Activated T-cell treated with anti-CD3 and anti-CD28 coated beads for 24 hours (primary cell): ENCODE results near the gene TBC1D3B.
"Not testable (repeated sequence)": the region's sequence is repeated elsewhere in the genome, so short reads cannot be mapped to it uniquely, and the experiment has no call there.

ENCODE experiments used
- DNase-seq: peaks from one replicate; pipeline ENCODE4 v3.0.0-alpha.2; 2020; ENCODE audit warnings: low read depth

Gene TBC1D3B

DNA sequence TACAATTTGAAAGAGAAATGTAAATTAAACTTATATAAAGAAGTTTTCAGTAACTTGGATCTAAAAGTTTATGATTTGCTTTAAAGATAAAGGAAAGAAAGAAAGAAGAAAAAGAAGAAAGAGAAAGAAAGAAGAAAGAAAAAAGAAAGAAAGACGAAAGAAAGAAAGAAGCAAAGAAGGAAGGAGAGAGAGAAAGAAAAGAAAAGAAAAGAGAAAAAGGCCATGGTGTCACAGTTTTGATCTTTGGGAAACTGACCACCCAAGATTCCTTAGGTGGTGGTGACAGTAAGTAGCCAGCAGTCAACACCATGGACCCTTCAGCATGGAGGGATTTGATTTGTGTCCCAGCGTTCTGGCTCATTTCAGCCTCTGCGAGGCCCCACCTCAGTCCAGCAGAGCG is 24.7 kb upstream of the TBC1D3B start:
- not testable (repeated sequence) for DNase-seq

DNA sequence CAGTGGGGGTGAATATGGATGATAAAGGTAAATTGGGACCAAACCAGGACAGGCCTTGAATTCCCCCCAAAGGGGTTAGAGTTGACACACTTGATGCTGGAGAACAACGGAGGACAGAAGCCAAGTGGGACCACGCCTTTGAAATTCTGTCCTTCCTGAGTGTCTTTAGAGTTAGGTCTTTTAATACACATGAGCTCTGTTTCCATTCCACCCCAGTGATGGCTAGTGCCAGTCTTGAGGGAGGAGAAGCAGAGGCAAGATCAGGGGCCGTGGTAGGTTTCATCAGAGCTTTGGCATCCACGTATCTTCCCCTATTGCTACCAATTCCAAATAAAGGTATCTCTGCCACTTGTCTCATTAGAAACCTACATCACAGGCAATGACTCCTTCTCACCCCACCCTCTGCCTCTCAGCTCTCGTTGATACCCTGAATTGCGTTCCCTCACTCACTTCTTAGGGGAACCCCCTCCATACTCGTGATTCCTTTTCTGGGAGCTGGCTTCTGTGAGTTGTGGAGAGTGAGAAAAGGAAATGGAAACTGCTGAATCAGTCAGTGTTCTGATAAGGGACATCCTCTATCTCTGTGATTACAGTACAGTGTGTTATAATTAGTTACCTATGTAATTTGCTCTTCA is 22.5 kb upstream of the TBC1D3B start:
- DNase-seq = no peak

DNA sequence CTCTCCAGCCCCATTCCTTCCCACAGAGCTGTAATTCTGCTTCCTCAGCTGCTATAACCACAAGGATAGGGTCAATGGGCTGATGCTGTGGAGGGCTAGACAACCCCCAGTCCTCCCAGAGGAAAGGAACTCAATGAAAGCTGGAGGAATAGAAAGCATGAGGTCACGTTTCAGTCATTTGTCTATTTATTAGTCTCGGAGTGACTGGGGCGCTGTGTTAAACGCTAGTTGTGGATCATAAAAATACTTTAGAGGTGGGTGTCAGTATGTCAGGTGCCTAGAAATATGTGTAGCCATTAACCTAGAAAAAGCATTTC is 20.9 kb upstream of the TBC1D3B start:
- DNase-seq = no peak

DNA sequence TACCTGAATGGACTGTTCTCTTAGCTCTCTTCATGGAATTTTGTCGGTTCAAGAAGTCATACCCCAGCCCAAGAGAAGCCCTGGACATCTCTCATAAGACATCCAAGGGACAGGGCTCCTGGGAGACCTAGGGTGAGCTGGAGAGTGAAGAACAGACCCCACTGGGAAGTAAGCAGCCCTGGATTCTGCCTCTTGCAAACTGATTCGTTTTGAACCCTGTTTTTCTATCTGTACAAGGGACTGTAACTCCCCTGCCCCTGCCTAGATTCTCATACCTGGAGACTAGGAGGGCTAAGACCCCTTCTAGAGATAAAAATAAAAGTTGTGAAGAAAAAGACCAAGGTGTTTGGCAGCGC is 19.7 kb upstream of the TBC1D3B start:
- no peak for DNase-seq

DNA sequence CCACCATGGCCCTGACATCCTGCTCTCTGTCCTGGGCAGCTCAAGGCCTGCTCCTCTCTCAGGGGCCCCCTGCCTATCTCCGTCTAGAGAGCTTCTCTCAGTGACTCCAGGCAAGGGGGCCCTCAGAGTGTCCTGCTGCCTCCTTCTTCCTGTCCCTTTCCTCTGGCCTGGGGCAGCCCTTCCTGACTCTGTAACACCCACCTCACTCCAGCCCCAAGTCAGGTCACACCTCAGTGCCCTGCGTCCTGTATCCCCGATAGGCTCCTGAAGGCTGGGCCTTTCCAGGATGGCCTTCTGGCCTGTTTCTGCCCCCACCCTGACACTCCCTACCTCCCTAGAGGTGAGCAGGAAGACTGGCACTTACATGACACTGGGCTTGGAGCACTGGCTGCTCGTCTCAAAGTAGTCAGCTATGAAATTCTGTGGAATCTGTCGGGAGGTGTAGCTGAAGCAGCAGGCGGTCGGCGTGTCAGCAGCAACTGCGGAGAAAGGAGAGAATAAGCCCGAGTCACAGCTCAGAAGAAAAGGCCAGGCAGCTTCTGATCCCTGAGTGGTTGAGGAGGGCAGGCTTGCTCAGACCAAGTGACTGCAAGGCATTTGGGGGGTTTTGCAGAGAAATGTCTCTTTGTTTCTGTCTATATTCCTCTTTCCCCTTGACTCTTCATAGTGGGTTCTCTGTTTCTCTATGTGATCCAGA is 19.1 kb upstream of the TBC1D3B start:
- no peak for DNase-seq

DNA sequence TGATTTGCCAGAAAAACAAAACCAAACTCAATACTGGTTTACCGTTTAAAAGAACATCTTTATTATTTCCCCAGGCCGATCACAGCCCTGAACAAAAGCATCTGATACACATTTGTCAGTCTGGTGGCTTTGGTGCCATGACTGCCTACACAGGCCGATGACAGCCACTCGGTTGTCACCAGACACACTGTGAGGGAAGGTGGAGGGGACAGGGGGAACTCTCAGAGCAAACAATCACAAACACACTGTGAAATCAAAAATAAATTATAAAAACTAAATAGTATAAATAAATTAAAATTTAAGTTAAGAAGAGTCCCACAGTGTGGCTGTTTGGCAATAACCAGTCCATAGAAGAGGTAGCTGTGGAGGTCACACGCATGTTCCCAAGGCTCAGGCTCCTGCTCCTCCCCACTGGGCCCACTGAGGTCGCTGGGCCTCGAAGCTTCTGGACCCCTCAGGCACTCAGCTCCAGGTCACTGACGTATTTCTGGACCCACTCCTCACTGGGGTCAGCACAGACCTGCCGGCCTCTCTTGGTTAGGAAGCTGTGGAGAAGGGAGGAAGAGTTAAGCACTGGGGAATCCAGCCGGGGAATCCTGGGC is 18.5 kb upstream of the TBC1D3B start:
- not testable (repeated sequence) for DNase-seq

DNA sequence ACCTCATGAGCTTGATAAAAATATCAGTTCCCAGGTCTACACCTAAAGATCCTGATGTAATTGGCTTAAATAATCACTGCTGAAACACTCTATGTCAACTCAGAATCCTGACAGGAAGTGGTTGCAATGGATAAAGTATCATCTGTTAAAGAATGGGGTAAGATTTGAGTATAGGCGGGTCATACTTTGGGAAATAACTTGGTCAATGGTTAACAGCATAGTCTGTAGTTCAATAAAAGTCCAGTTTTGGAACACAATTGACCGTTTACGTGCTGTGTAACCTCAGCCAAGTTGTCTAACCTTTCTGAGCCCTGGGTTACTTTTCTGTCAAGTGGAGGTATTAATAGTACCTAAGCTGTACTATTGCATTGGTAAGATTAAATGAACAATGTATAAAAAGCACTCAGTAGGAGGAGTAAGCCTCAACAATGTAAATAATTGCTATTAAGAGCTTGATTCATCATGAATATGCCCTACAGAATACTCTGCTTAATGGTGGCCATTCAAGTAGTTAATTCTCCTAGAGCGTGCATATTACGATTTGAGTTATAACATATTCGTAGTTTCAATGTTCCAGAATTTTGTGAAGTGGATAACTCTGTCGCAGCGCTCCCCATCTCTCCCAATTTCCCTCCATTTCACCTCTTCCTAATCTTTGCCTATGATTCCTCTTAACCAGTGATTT is 17.9 kb upstream of the TBC1D3B start:
- DNase-seq = not testable (repeated sequence)

DNA sequence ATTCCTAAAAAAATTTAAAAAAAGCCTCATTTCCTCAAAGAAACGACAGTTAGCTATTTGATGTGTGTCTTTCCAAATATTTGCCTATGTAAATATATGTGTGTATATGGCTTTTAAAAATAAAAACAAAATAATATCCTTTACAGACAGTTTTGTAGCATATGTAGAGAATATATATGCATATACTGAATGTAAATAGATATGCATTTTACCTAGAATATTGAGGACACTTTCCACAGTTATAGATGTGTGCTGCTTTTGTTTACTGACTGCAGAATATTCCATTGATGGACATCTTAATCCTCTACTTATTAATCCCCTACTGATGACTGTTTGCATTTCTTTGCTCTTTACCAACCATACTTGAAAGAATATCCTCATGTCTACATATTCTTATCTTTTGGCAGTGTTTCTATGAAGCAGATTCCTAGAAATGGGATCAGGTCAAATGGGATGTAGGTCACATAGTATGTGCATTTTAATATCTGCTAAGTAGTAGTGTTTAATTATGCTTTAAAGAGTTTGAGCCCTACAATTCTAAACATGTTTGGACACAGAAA is 16.9 kb upstream of the TBC1D3B start:
- DNase-seq = no peak

DNA sequence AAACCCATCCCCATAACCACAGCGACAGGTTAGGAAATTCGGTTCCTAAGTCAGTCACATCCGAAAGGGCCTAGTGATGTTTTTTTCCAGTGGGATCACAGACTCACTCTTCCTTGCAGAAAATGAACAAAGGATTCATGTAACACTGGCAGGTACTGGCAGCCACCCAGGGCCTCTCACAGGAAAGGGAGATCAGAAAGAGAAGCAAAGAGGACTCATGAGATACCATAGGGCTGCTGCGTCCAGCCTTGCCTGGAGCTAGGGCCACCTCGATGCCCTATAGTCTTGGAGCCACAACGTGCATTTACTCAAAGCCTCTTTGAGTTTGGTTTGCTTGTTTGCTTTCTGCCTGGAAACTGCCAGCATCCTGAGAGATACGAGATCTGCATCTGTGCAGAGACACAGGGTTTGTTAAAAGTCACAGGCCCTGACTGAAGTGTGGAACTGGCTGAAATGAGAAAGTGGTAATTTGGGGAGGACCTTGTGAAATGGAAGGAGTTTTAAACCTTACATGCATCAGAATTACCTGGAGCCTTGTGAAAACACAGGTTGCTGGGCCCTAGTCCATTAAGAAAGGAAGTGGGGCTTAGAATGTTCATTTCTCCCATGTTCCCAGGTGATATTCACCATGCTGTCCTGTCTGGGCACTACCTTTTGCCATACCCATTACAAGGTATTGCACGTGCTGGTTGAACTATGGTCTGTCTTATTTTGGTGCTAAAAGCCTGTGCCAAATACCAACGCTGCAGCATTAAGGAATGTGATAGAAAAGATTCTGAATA is 14.3 kb upstream of the TBC1D3B start:
- not testable (repeated sequence) for DNase-seq

DNA sequence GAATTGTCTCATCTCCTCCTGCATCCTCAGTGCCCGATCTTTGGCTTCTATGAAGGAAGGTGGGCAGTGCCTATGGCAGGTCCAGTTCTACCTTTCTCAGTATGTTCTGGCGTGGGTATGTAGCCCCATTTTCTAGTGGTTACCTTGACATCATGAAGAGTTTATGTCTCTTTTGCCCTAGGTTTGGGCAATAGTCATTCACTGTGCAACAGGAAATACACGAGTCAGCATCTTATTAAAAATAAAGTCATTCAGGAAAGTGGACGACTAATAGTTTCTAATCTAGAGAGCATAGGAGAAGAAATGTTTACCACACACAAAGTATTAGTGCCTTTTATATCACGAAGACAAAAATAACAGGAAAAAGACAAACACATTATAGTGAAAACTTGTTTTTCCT is 13.6 kb upstream of the TBC1D3B start:
- not testable (repeated sequence) for DNase-seq

DNA sequence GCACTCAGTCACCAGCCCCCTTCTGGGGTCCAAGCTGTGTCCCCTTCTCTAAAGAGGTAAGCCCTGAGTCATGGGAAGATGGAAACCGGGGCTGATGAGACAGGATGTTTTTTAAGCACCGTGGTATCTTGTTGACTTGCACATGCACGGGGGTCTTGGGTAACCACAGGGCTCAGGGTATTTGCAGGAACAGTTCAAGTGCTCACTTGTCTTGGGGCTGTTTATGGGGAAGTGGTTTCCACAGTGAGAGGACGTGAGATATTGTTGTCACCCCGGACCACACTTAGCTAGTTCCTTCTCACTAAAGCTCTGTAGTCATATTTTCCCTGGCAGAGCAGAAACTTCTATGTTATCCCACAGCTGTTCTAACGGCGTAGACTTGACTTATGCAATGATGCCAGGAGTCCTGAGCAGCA is 12.5 kb upstream of the TBC1D3B start:
- no peak for DNase-seq

DNA sequence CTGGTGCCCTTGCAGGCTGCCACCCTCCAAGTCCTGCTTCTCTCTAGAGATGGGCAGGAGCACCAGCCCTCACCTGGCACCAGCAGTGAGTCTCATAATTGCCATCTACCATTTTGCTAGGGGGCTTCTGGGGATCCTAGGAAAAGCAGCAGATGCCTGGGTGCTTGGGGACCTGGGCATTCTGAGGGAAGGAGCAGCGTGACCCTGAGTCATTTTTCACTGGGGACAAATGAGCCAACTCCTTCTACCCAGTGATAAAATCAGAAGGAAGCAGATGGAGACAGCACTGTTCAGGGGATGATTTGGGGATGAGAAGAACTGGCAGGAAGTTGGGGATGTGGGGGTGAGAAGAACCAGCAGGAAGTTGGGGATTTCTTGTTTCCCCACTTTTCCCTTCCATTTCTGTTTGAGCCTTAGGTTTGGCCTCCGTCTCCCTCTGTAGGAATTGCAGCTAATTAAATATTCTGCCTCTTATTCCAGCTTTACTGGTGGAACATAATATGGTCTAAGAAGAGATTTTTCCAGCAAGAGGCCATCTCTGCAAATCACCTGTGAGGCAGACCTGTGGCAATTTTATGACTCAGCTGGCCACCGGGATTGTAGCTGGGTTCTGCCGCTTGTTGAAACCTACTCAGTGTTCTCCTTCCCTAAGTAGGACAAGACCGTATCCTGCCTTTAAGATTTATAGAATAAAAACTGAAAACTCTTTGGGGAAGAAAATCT is 11.7 kb upstream of the TBC1D3B start:
- DNase-seq = not testable (repeated sequence)

DNA sequence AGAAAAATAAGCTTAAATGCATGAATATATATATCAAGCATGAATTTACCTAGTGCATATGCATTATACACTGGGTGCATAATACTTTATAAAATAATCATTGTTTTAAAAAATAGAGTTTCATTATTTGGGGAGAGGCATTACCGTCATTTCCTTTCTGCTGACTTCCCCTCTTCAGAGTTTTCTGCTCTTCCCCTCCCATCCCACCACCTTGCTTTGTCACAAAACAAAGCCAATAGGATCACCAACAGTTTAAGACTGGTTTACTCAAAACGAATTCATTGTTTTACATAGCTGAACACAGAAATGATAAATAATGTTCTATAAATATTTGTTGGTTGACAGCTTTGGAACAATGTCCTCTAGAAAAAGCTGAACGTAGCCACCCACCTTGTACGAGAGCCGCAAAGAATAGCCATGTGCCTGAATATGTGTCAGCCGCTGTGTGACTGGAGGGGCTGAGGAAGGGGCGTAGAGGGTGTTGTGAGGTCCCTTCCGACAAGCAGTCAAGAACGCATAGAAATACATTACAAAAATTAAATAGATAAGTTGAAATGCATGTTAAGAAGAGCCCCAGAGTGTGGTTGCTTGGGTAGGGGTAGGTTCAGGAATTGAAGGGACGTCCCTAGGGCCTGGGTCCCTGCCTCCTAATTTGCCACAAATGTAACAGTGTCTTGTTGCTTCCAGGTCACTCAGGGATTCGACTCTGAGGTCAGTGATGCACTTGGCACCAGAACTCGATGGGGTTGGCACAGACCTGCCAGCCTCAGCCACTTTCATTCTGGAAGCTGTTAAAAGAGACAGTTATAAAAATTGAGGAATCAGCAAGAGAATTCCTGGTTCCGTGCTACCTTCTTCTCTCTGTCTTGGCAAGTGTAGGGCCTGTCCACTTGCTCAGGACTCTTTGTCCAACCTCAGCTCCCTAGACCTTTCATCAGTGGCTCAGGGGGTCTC is 10.7 kb upstream of the TBC1D3B start:
- DNase-seq = not testable (repeated sequence)

DNA sequence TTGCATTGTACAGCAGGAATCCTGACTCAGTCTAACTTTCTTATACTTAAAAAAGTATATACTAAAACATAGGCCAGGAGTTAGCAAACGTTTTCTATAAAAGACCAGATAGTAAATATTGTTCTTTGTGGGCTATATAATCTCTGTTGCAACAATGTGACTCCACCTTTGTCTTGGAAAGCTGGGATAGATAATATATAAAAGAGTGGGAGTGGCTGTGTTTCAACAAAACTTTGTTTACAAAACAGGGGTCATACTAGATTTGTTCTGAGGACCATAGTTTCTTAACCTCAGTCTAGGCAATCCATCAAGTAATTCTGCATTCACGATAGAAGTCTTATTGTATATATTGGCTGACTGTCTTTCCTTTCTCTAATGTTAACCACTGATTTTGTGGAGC is 9.0 kb upstream of the TBC1D3B start:
- no peak for DNase-seq

DNA sequence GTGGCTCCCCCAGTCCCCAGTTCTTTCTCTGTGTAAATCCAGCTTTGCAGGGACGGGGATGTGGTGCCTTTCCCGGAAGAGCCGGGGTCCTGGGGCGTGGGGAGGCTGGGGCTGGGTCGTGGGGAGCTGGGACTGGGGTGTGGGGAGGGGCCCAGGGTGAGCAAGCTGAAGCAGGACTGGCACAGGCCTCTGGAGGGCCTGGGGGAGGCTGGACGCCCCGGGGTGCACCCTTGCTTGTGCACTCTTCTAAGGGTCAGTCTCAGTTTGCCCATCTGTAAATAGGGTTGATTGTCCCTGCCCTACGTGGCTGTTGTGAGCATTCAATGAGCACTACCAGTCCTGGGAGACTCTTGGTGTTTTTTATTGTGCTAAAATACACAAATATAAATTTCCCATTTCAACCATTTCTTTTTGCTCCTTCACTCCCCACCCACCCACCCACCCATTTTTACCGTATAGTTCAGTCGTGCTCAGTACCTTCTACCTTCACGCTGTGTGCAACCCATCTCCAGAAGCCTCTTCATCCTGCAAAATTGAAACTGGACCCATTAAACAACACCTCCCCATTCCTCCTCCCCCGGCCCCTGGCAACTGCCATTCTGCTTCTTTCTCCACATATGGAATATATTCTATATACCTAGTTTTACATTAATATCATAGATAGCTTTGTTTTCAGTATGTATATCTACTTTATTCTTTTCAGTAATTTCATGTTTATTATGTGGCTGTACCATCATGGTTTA is 7.8 kb upstream of the TBC1D3B start:
- no peak for DNase-seq

DNA sequence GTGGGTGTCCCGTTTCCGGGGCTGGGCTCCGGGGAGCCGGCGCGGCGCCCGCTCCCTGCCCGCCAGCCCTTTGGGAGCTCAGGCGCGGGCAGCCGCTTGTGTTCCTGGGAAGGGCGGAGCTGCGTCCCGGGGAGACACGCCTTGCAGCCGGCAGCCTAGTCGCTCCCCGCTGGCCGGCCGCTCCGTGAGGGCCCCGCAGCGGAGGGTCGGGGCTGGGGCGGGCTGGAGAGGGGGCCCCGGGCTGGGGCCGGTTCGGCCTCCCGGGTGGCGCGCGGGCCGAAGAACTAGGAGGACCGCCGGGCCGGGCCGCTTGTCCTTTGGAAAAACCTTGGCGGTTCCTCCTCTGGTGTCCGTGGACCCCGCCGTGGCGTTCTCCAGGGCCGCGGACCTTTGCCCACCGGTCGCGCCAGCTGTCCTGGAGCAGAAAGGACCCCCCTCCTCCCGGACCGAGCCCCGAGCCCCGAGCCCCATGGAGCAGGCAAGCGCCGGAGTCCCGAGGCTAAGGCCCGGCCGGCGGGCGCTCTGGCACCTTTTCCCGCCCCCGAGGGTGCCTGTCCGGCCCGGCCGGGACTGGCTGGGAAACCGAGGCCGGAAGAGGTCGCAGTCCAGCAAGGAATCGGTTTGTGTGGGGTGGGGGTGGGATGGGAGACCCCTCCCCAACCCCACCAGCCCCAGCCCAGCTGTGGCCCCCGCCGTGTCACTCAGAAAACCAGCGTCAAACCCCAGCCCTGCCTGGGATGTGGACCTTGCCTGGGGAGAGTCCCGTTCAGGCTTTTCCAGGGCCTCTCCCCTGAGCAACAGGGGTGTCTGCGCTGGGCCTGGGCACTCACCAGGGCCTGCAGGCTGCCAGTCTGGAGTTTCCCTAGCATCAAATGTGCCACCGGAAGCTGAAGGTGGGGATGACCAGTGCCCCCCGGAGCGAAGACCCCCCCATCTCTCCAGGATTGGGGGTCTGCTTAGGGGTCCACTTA is 6.8 kb upstream of the TBC1D3B start:
- DNase-seq = no peak

DNA sequence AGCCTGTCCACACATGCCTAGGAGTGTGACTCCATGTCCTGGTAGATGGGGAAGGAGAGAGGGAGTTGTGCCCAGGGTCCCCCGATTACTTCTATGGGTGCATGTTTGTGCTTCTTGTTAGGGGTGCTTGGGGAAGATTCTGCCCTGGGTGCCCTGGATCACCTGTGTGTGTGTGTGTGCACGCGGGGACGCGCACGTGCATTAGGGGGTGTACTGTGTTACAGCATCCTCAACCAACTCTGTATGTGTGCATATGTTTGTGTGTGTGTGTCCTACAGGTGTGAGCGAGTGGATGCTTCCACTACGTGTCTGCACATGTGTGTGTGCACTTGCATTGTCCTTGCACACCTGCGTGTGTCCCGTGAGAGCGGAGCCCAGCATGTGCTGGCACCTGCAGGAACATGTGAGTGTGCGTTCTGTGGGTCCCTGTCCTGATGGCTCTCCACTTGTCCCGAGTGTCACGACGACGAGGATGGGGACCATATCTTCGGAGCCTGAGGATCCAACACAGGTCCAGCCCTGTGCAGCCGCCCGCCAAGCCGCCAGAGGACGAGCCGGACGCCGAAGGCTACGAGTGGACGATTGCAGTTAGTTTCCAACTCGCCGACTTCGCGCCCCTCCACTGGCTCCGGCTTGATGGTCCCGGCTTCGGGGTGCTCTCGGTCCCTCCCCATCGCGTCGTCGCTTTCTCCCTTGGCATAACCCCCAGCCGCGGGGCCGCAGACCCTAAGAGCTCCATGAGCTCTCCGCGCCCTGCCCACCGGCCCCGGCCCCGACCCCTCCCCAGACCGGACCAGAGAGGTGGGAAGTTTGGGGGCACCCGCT is 6.0 kb upstream of the TBC1D3B start:
- DNase-seq = no peak
